Thyroid gland (tissue), 4 donors: ENCODE measurements around the gene LMO2.

Source experiments
- CTCF ChIP-seq, 6 experiments: fragments of 200-600 bp in 3 of 6; fragments of 450-650 bp in 3 of 6; sonication (generic) in 3 of 6; IDR thresholded peaks; one replicate each; pipeline ENCODE4 v1.5.1; 2016 to 2019; ENCODE audit warnings: antibody characterized with exemption in 6 of 6, mild to moderate bottlenecking in 2 of 6, inconsistent platforms in 1 of 6, moderate library complexity in 1 of 6
- POLR2A ChIP-seq, 2 donors: fragments of 450-650 bp; IDR thresholded peaks; one replicate each; pipeline ENCODE4 v1.6.1; 2017; ENCODE audit warnings: antibody characterized with exemption in 2 of 2, mild to moderate bottlenecking in 2 of 2, moderate library complexity in 1 of 2

GRCh38 chr11:33898957-33899356 is 7.1 kb upstream of the LMO2 start:
- TF ChIP-seq POLR2A (IDR thresholded peaks at IDR 0.05), result no peak
- TF ChIP-seq CTCF (IDR thresholded peaks at IDR 0.05), result no peak
